Astrocyte (in vitro differentiated cells and primary cell): ENCODE results near the gene FOXRED2. TPM values are rescaled to one million over a fixed set of nuclear protein-coding genes. Genes with fewer than 3 reads are reported as not detected.
A peak's percentile ranks its signal among the peaks of the same experiment; 100 is the strongest.

ENCODE experiments used
- DNase-seq: peaks from one replicate; pipeline ENCODE4 v3.0.0-alpha.2; 2010; ENCODE audit warnings: low read depth
- FAIRE-seq: peaks from 2 replicates; lab custom pipeline; 2011; peaks lifted over from hg19 to GRCh38; lab: Jason Lieb, UNC
- H2AFZ ChIP-seq: 2 replicates; pipeline ENCODE4 v1.6.0; 2012; ENCODE audit warnings: low read depth, low read length, inconsistent platforms
- H3K27ac ChIP-seq: 2 replicates; pipeline ENCODE4 v1.5.1; 2011; ENCODE audit warnings: low read depth, low read length, inconsistent platforms
- H3K27me3 ChIP-seq: 2 replicates; pipeline ENCODE4 v1.6.0; 2011; ENCODE audit warnings: low read length, inconsistent platforms; ENCODE audit not compliant: insufficient read depth
- H3K36me3 ChIP-seq: 2 replicates; pipeline ENCODE4 v1.5.1; 2011; ENCODE audit warnings: low read length, inconsistent platforms; ENCODE audit not compliant: insufficient read depth
- H3K4me1 ChIP-seq: 2 replicates; pipeline ENCODE4 v1.5.1; 2011; ENCODE audit warnings: low read length, inconsistent platforms; ENCODE audit not compliant: insufficient read depth
- H3K4me2 ChIP-seq: 2 replicates; pipeline ENCODE4 v1.6.0; 2012; ENCODE audit warnings: low read length, inconsistent platforms
- H3K4me3 ChIP-seq: 2 replicates; pipeline ENCODE4 v1.5.1; 2011; ENCODE audit warnings: low read depth, mild to moderate bottlenecking, low read length, inconsistent platforms; ENCODE audit not compliant: insufficient read depth
- H3K79me2 ChIP-seq: 2 replicates; pipeline ENCODE4 v1.6.0; 2012; ENCODE audit warnings: mild to moderate bottlenecking, low read length, inconsistent platforms; ENCODE audit not compliant: insufficient read depth
- H3K9ac ChIP-seq: 2 replicates; pipeline ENCODE4 v1.6.0; 2012; ENCODE audit warnings: mild to moderate bottlenecking, low read length, inconsistent platforms
- H3K9me3 ChIP-seq: 2 replicates; pipeline ENCODE4 v1.5.1; 2012; ENCODE audit warnings: low read depth, mild to moderate bottlenecking, low read length, inconsistent platforms; ENCODE audit not compliant: insufficient read depth
- H4K20me1 ChIP-seq: 2 replicates; pipeline ENCODE4 v1.6.0; 2012; ENCODE audit warnings: low read length, inconsistent platforms; ENCODE audit not compliant: insufficient read depth
- H3K27ac Mint-ChIP-seq: one replicate; pipeline ENCODE4 v1.8.0; 2021; ENCODE audit warnings: mild to moderate bottlenecking, mixed read lengths; ENCODE audit not compliant: unreplicated experiment
- H3K27me3 Mint-ChIP-seq: one replicate; pipeline ENCODE4 v1.8.0; 2021; ENCODE audit warnings: low read depth, mixed read lengths; ENCODE audit not compliant: unreplicated experiment
- H3K36me3 Mint-ChIP-seq: one replicate; pipeline ENCODE4 v1.8.0; 2021; ENCODE audit warnings: low read depth, mixed read lengths; ENCODE audit not compliant: unreplicated experiment
- H3K4me1 Mint-ChIP-seq: one replicate; pipeline ENCODE4 v1.8.0; 2021; ENCODE audit warnings: low read depth, mixed read lengths; ENCODE audit not compliant: unreplicated experiment
- H3K4me3 Mint-ChIP-seq: one replicate; pipeline ENCODE4 v1.8.0; 2021; ENCODE audit warnings: mild to moderate bottlenecking, moderate library complexity, mixed read lengths; ENCODE audit not compliant: unreplicated experiment
- H3K9me3 Mint-ChIP-seq: one replicate; pipeline ENCODE4 v1.8.0; 2021; ENCODE audit warnings: mild to moderate bottlenecking, mixed read lengths; ENCODE audit not compliant: unreplicated experiment
- EZH2 ChIP-seq: IDR thresholded peaks from 2 replicates; pipeline ENCODE4 v1.6.1; 2012; ENCODE audit warnings: mild to moderate bottlenecking, low read length, inconsistent platforms; ENCODE audit not compliant: insufficient read depth
- total RNA-seq: library from RNA; stranded (reverse); gene quantifications from 2 replicates; pipeline ENCODE4 v1.2.1, GENCODE V29; 2021
- TF ChIP-seq, protein P1 (sequence below): IDR thresholded peaks from 2 replicates; pipeline ENCODE4 v1.5.1; 2011; ENCODE audit warnings: low read depth, mild to moderate bottlenecking, inconsistent platforms, low read length, moderate library complexity; ENCODE audit not compliant: insufficient read depth

The FOXRED2 gene
- total RNA-seq, 1 donor from 2014 or later, result 5.3 TPM

DNA sequence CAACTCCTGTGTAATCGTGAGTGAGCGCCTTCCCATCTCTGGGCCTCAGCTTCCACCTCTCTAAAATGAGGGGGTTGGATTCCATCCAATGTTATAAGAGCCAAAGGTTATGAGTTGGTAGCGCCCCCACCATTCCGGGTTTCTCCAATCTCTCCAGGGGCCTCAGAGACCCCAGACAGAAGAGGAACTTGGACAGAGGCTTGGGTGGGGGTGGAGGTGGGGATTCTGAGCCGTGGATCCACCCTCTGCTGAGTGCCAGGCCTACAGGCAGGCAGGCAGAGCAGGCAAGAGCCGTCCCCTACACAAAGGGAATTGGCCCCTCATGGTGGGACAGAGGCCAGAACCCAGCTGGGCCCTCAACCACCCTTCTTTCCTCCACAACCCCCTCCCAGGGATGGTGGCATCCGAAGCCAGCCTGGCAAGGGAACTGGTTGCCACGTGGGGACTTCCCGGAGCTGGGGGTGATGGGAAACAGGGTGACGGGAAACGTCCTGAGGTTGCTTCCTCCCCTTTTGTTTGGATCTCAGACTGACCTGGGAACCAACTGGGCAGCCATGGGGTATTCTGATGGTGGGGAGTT lies 57.2 kb downstream of the FOXRED2 start:
- FAIRE-seq (no peak), DNase-seq (no peak)
- no peaks in the 10 kb centered on the region for H3K27me3 Mint-ChIP-seq
- H3K4me2 ChIP-seq, result no peak overlapping the region
- H2AFZ ChIP-seq, result no peak overlapping the region
- H4K20me1 ChIP-seq, result no peaks in the 10 kb centered on the region
- H3K4me3 Mint-ChIP-seq, result no peak overlapping the region
- H3K9ac ChIP-seq, result no peak overlapping the region
- peaks cover 29% of the 10 kb centered on the region for H3K4me1 ChIP-seq
- H3K9me3 Mint-ChIP-seq, result peaks cover 5% of the 10 kb centered on the region
- H3K27me3 ChIP-seq, result no peaks in the 10 kb centered on the region
- H3K4me3 ChIP-seq, result no peak overlapping the region
- H3K36me3 Mint-ChIP-seq, result no peaks in the 10 kb centered on the region
- no peaks in the 10 kb centered on the region for H3K36me3 ChIP-seq
- H3K9me3 ChIP-seq, result no peaks in the 10 kb centered on the region
- no peak overlapping the region for H3K27ac ChIP-seq
- H3K79me2 ChIP-seq, result peaks cover 2% of the 10 kb centered on the region
- H3K27ac Mint-ChIP-seq, result no peak overlapping the region
- TF ChIP-seq, protein P1, sequence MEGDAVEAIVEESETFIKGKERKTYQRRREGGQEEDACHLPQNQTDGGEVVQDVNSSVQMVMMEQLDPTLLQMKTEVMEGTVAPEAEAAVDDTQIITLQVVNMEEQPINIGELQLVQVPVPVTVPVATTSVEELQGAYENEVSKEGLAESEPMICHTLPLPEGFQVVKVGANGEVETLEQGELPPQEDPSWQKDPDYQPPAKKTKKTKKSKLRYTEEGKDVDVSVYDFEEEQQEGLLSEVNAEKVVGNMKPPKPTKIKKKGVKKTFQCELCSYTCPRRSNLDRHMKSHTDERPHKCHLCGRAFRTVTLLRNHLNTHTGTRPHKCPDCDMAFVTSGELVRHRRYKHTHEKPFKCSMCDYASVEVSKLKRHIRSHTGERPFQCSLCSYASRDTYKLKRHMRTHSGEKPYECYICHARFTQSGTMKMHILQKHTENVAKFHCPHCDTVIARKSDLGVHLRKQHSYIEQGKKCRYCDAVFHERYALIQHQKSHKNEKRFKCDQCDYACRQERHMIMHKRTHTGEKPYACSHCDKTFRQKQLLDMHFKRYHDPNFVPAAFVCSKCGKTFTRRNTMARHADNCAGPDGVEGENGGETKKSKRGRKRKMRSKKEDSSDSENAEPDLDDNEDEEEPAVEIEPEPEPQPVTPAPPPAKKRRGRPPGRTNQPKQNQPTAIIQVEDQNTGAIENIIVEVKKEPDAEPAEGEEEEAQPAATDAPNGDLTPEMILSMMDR, result no peak
- no peak for TF ChIP-seq EZH2
- peaks cover 24% of the 10 kb centered on the region for H3K4me1 Mint-ChIP-seq

DNA sequence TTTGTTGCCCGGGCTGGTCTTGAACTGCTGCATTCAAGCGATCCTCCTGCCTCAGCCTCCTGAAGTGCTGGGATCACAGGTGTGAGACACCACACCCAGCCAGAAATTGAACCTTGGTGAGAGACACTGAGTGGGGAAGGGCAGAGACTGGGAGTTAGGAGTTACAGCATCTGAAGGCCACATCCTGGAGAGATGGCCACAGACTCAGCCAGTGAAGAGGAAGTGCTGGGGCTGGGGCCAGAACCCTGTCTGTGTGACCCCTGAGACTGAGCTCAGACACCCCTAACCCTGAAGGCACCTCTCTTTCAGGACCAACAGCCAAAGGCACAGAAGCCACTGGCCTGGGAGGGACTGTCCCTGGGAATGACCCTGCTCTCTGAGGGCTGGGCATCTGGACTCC lies 59.2 kb downstream of the FOXRED2 start:
- Histone ChIP-seq H3K4me1 (peaks cover 36% of the 10 kb centered on the region), H3K9ac (no peak overlapping the region), H3K4me3 (no peak overlapping the region), H2AFZ (no peak overlapping the region), H3K4me2 (no peak overlapping the region), H3K36me3 (no peaks in the 10 kb centered on the region), H3K9me3 (no peaks in the 10 kb centered on the region), H3K79me2 (no peaks in the 10 kb centered on the region), H3K27me3 (no peaks in the 10 kb centered on the region), H4K20me1 (no peaks in the 10 kb centered on the region), H3K27ac (no peak overlapping the region)
- no peak for TF ChIP-seq EZH2
- TF ChIP-seq, protein P1, result no peak
- no peak for DNase-seq
- no peak for FAIRE-seq
- peaks cover 4% of the 10 kb centered on the region for H3K9me3 Mint-ChIP-seq
- H3K27ac Mint-ChIP-seq, result no peak overlapping the region
- H3K4me1 Mint-ChIP-seq, result peaks cover 32% of the 10 kb centered on the region
- no peaks in the 10 kb centered on the region for H3K36me3 Mint-ChIP-seq
- no peaks in the 10 kb centered on the region for H3K27me3 Mint-ChIP-seq
- no peak overlapping the region for H3K4me3 Mint-ChIP-seq

DNA sequence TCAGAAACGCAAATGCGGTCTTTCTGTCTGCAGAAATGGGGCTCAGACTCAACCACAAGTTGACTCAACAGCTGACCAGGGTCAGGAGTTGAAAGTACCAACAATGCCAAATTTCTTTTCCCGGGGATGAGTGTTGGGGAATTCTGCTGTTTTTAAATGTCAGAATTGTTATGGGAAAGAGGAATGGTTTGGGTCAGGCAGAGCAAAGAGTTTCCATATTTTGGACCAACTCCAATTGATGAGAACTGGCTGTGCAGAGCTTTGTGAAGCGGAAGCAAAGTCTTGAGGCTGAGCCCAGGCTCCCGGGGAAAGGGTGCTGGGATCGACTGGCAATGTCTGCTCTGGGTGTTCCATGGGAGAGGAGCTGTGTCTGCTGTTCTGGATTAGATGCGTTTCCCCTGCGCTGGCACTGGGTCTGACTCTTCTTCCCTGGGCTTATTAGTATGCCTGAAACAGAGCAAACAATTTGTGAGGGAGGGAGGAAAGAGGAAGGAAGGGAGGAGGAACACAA lies 61.6 kb downstream of the FOXRED2 start:
- Histone ChIP-seq H3K9me3 (no peaks in the 10 kb centered on the region), H3K4me1 (peaks cover 37% of the 10 kb centered on the region), H3K27me3 (no peaks in the 10 kb centered on the region), H4K20me1 (no peaks in the 10 kb centered on the region), H3K4me2 (peak overlapping the region; percentile 65), H3K36me3 (no peaks in the 10 kb centered on the region), H3K4me3 (peak overlapping the region; percentile 5), H2AFZ (peak overlapping the region; percentile 4), H3K79me2 (no peaks in the 10 kb centered on the region), H3K9ac (peak overlapping the region; percentile 53), H3K27ac (peak overlapping the region; percentile 73)
- H3K27ac Mint-ChIP-seq, result peak overlapping the region; percentile 97
- peaks cover 2% of the 10 kb centered on the region for H3K9me3 Mint-ChIP-seq
- TF ChIP-seq, protein P1, result no peak
- no peak for TF ChIP-seq EZH2
- H3K4me1 Mint-ChIP-seq, result peaks cover 34% of the 10 kb centered on the region
- no peaks in the 10 kb centered on the region for H3K27me3 Mint-ChIP-seq
- FAIRE-seq (peak; percentile 82), DNase-seq (peak; percentile 99)
- peak overlapping the region; percentile 75 for H3K4me3 Mint-ChIP-seq
- no peaks in the 10 kb centered on the region for H3K36me3 Mint-ChIP-seq
